ENCODE data around the gene PCA3. TPM values are rescaled to one million over a fixed set of nuclear protein-coding genes. Genes with fewer than 3 reads are reported as not detected.

The PCA3 gene
- total RNA-seq, 1 experiment from 2014 or later = not detected

GRCh38 chr9:76759732-76760131, 4.5 kb upstream of the PCA3 start:
- Histone ChIP-seq H3K27ac (ENCODE audit: low read length) (no peak overlapping the region), H3K4me3 (ENCODE audit: low read depth in 2 of 2, low read length in 2 of 2) (no peak overlapping the region), H3K27me3 (ENCODE audit: control insufficient read depth, insufficient read depth, low read length) (no peaks in the 10 kb centered on the region), H3K9me3 (ENCODE audit: control insufficient read depth, insufficient read depth, low read depth, low read length) (no peaks in the 10 kb centered on the region), H3K36me3 (ENCODE audit: control insufficient read depth, insufficient read depth, low read length) (no peaks in the 10 kb centered on the region), H3K4me1 (ENCODE audit: control insufficient read depth, insufficient read depth, low read length) (no peaks in the 10 kb centered on the region)
- ChIA-PET POLR2A (no interaction called here), CTCF (no interaction called here)
- intact Hi-C loops (cut with micrococcal nuclease; ENCODE audit: unreplicated experiment) = loop anchor here (5.0 kb wide), 1 partner anchor 228 kb away; no protein-coding TSS in a partner anchor
- in situ Hi-C loops (cut with HindIII; ENCODE audit: low pct_unique_long_range_greater_than_20kb, low sequenced_read_pairs) = no loop called here
- TF ChIP-seq CTCF (IDR thresholded peaks at IDR 0.05) (no peak), SIN3A (IDR thresholded peaks at IDR 0.05; ENCODE audit: borderline replicate concordance, insufficient read depth, low read depth, low read length) (no peak), TCF7L2 (IDR thresholded peaks at IDR 0.05; ENCODE audit: low read depth, low read length) (no peak), POLR2AphosphoS5 (IDR thresholded peaks at IDR 0.05; ENCODE audit: low read depth, low read length) (no peak)
- TF ChIP-seq, protein P1, sequence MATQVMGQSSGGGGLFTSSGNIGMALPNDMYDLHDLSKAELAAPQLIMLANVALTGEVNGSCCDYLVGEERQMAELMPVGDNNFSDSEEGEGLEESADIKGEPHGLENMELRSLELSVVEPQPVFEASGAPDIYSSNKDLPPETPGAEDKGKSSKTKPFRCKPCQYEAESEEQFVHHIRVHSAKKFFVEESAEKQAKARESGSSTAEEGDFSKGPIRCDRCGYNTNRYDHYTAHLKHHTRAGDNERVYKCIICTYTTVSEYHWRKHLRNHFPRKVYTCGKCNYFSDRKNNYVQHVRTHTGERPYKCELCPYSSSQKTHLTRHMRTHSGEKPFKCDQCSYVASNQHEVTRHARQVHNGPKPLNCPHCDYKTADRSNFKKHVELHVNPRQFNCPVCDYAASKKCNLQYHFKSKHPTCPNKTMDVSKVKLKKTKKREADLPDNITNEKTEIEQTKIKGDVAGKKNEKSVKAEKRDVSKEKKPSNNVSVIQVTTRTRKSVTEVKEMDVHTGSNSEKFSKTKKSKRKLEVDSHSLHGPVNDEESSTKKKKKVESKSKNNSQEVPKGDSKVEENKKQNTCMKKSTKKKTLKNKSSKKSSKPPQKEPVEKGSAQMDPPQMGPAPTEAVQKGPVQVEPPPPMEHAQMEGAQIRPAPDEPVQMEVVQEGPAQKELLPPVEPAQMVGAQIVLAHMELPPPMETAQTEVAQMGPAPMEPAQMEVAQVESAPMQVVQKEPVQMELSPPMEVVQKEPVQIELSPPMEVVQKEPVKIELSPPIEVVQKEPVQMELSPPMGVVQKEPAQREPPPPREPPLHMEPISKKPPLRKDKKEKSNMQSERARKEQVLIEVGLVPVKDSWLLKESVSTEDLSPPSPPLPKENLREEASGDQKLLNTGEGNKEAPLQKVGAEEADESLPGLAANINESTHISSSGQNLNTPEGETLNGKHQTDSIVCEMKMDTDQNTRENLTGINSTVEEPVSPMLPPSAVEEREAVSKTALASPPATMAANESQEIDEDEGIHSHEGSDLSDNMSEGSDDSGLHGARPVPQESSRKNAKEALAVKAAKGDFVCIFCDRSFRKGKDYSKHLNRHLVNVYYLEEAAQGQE (IDR thresholded peaks at IDR 0.05; ENCODE audit: insufficient read depth in 1 of 2, low read depth in 2 of 2, low read length in 1 of 2) = no peak
- DNase-seq (ENCODE audit: low read depth, low spot score) (no peak), ATAC-seq (no peak)
- BruUV-seq (replicated peaks) = no TSS peak

DNA sequence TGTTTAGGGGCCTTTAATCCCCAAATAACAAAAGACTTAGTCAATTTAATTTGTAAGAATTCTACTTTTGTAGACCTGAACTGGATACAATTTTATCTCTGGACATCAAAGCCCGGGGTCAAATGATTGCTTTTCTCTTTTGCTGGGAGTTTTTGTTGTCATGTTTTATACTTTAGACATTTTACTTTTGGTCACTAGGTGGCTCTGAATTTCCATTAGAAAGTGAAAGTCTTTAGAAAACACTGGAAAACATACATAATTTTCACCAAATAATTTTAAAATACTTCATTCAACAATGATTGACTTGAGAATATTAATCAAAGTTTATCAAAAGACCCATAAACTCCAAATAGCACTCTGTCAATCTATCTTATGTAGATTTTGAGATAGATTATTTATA, 2.8 kb upstream of the PCA3 start:
- no peak for ATAC-seq
- no peaks in the 10 kb centered on the region for H3K36me3 ChIP-seq (ENCODE audit: control insufficient read depth, insufficient read depth, low read length)
- no TSS peak for BruUV-seq (replicated peaks)
- ChIA-PET POLR2A (no interaction called here), CTCF (no interaction called here)
- TF ChIP-seq CTCF (IDR thresholded peaks at IDR 0.05) (peak; percentile 28; the same call in 1 of the 2 replicates), SIN3A (IDR thresholded peaks at IDR 0.05; ENCODE audit: borderline replicate concordance, insufficient read depth, low read depth, low read length) (no peak)
- no peaks in the 10 kb centered on the region for H3K27me3 ChIP-seq (ENCODE audit: control insufficient read depth, insufficient read depth, low read length)
- no peak overlapping the region for H3K4me3 ChIP-seq (ENCODE audit: low read depth in 2 of 2, low read length in 2 of 2)
- no peaks in the 10 kb centered on the region for H3K9me3 ChIP-seq (ENCODE audit: control insufficient read depth, insufficient read depth, low read depth, low read length)
- DNase-seq (ENCODE audit: low read depth, low spot score) = no peak
- no peaks in the 10 kb centered on the region for H3K4me1 ChIP-seq (ENCODE audit: control insufficient read depth, insufficient read depth, low read length)
- no peak overlapping the region for H3K27ac ChIP-seq (ENCODE audit: low read length)
- in situ Hi-C loops (cut with HindIII; ENCODE audit: low pct_unique_long_range_greater_than_20kb, low sequenced_read_pairs) = no loop called here
- intact Hi-C loops (cut with micrococcal nuclease; ENCODE audit: unreplicated experiment) = no loop called here

Data from Panc1 (cell line).